Endothelial cell of hepatic sinusoid (primary cell): Measurements from ENCODE around the gene NAA25.
"Not testable (repeated sequence)": the region's sequence is repeated elsewhere in the genome, so short reads cannot be mapped to it uniquely, and the experiment has no call there.

ENCODE experiments used
- in situ Hi-C: cut with HindIII; loops from 2 replicates; pipeline ENCODE4 v1.10.0; 2017; ENCODE audit warnings: low sequenced_read_pairs

Gene NAA25

GRCh38 chr12:112010415-112011344 is 97.9 kb downstream of the NAA25 start:
- in situ Hi-C loops = loop anchor here (5.0 kb wide), 1 partner anchor 67 kb away; no protein-coding TSS in a partner anchor

DNA sequence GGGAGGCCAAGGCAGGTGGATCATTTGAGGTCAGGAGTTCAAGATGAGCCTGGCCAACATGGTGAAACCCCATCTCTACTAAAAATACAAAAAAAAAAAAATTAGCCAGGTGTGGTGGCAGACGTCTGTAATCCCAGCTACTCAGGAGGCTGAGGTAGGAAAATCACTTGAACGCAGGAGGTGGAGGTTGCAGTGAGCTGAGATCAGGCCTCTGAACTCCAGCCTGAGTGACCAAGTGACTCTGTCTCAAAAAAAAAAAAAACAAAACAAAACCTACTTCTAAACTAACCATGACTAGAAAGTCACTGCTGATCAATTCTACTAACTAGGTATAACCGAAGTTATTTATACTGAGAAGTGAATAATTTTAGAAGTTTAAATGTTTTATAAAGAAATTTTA is 99.0 kb downstream of the NAA25 start:
- in situ Hi-C loops = not testable (repeated sequence)

GRCh38 chr12:112008918-112009317 is 99.7 kb downstream of the NAA25 start:
- in situ Hi-C loops = no loop called here

DNA sequence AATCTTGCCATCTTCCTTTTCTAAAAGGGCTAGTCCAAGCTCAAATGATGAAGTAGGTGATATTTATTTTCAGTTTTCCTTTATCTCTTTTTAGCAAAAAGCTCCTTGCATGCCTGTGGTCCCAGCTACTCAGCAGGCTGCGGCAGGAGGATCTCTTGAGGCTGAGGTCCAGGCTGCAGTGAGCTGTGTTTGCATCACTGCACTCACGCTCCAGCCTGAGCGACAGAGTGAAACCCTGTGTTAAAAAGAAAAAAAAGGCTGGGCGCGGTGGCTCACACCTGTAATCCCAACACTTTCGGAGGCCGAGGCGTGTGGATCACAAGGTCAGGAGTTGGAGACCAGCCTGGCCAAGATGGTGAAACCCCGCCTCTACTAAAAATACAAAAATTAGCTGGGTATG is 100.6 kb downstream of the NAA25 start:
- in situ Hi-C loops = no loop called here

- in situ Hi-C loops = no loop called here
Measured at GRCh38 chr12:112005419-112006395, 102.9 kb downstream of the NAA25 start.

GRCh38 chr12:112004041-112004440 is 104.5 kb downstream of the NAA25 start:
- in situ Hi-C loops = no loop called here

- in situ Hi-C loops = no loop called here
Measured at GRCh38 chr12:112001576-112001975, 107.0 kb downstream of the NAA25 start.

DNA sequence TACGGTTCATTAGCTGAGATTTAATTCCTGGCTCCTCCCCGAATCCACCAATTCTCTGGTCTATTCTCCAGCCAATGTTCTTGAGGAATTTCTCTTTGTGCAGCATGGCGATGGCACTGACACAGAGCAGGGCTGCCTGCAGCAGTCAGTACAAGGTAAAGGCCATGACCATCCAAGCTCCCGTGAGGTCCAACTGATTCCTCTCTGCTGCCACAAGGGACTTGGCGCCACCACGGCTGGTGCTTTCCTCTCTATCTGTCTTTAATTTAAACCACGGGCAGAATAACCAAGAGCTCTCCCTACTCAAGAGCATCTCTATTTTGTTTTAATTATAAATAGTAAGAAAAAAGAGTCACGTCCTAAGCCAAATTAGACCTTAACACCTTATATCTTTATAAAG is 107.8 kb downstream of the NAA25 start:
- in situ Hi-C loops = no loop called here

DNA sequence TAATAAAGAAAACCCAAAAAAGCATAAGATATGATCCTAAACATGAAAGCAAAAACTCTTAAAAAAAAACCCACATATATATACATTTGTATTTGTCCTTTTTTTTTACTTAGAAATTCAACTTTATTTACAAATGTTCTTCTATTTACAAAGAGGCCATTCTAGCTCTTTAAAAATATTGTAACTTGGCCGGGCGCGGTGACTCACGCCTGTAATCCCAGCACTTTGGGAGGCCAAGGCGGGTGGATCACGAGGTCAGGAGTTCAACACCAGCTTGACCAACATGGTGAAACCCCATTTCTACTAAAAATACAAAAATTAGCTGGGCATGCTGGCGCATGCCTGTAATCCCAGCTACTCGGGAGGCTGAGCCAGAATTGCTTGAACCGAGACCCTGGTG is 109.5 kb downstream of the NAA25 start:
- in situ Hi-C loops = not testable (repeated sequence)

- in situ Hi-C loops = no loop called here
Measured at GRCh38 chr12:111998015-111998414, 110.6 kb downstream of the NAA25 start.

DNA sequence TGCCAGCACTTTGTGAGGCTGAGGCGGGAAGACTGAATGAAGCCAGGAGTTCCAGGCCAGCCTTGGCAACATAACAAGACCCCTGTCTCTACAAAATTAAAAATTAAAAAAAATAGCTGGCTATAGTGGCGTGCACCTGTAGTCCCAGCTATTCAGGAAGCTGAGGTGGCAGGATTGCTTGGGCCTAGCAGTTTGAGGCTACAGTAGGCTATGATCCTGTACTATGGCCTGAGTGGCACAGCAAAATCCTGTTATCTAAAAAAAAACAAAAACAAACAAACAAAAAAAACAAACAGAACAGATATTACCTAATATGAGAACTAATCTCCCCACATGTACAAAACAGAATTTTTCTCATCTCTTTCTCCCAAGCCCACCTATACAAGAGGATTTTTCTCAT is 111.3 kb downstream of the NAA25 start:
- in situ Hi-C loops = no loop called here

GRCh38 chr12:111995782-111996480 is 112.7 kb downstream of the NAA25 start:
- in situ Hi-C loops = no loop called here

- in situ Hi-C loops = not testable (repeated sequence)
Measured at GRCh38 chr12:111994211-111995111, 114.1 kb downstream of the NAA25 start.

GRCh38 chr12:111993292-111994150 is 115.1 kb downstream of the NAA25 start:
- in situ Hi-C loops = no loop called here

- in situ Hi-C loops = no loop called here
Measured at GRCh38 chr12:111992464-111992863, 116.1 kb downstream of the NAA25 start.

DNA sequence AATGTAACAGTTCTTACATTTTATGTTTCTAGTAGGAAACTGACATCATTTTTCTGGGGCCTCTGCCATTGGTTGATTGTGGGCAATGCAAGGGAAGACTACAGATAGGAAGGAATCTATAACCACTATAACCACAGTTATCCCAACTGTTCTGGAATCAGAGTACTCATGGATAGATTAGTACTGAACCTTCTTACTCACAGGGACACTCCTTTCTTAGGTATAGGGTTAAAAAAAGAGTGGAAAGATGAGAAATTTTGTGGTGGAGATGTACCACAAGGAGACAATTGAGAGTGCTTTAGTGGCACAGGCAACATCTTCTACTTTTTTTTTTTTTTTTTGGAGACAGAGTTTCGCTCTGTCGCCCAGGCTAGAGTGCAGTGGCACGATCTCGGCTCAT is 116.6 kb downstream of the NAA25 start:
- in situ Hi-C loops = no loop called here

DNA sequence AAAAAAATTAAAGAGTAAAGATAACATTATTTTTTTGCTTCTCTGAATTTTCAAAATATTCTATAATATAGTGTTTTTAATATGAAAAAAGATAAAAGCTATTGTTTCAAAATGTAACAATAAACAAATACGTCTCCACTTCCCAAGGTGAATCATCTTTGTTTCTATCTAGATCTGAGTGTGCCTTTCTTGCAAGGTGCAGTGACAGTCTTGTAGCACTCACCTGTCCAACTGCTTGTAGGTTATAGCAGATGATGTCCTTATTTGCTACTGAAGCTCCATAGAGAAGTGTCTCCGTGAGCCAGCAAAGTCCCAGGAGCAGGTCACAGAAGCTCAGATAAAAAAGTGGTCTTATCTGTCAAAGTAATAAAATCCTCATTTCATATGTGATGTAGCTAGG is 117.0 kb downstream of the NAA25 start:
- in situ Hi-C loops = no loop called here

DNA sequence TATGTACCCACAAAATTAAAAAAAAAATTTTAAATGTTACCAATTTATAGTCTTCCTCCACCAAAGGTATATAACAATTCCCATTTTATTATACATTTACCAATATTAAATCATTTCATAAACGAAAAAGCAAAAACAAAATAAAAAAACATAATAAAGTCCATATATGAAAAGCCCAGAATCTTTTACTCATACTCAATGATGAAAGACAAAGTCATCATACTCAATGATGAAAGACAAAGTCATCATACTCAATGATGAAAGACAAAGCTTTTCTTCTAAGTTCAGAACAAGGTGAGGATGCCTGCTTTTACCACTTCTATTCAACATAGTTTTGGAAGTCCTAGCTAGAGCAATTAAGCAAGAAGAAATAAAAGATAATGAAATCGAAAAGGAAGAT is 123.8 kb downstream of the NAA25 start:
- in situ Hi-C loops = no loop called here

DNA sequence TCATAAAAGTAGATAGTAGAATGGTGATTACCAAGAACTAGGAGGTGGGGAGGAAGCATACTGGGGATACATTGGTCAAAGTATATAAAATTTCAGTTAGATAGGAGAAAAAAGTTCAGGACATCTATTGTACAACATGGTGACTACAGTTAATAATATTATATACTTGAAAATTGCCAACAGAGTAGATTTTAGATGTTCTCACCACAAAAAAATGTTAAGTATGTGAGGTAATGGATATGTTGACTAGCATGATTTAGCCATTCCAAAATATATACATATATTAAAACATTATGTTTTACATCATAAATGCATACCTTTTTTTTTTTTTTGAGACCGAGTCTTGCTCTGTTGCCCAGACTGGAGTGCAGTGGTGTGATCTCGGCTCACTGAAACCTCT is 126.6 kb downstream of the NAA25 start:
- in situ Hi-C loops = no loop called here
